PFSK-1 (cell line): Measurements from ENCODE around the gene OSTN.

Experiments used
- FOXP2 ChIP-seq: optimal IDR thresholded peaks from 2 replicates; pipeline ENCODE3; 2011; ENCODE audit warnings: borderline replicate concordance, control low read depth, inconsistent platforms; ENCODE audit not compliant: insufficient read depth; ENCODE audit errors: extremely low read length, extremely low read depth
- POLR2AphosphoS5 ChIP-seq: IDR thresholded peaks from 2 replicates; pipeline ENCODE4 v1.6.1; 2012; ENCODE audit warnings: low read depth, mild to moderate bottlenecking, control low read depth, low read length, moderate library complexity
- REST ChIP-seq, 2 experiments: IDR thresholded peaks; 2 replicates each; pipeline versions ENCODE4 v1.6.1 to v1.8.0; 2011 to 2012; ENCODE audit warnings: low read depth in 2 of 2, low read length in 2 of 2, control low read depth in 1 of 2, inconsistent platforms in 1 of 2, mild to moderate bottlenecking in 1 of 2, moderate library complexity in 1 of 2; ENCODE audit not compliant: insufficient read depth in 1 of 2
- SIN3A ChIP-seq: IDR thresholded peaks from 2 replicates; pipeline ENCODE4 v1.6.1; 2012; ENCODE audit warnings: mild to moderate bottlenecking, low read length, moderate library complexity, borderline replicate concordance; ENCODE audit not compliant: insufficient read depth
- TAF1 ChIP-seq: IDR thresholded peaks from 2 replicates; pipeline ENCODE4 v1.6.1; 2012; ENCODE audit warnings: low read length, control low read depth, borderline replicate concordance; ENCODE audit not compliant: insufficient read depth

The OSTN gene

GRCh38 chr3:191263365-191263764, 64.3 kb downstream of the OSTN start:
- TF ChIP-seq POLR2AphosphoS5 (no peak), FOXP2 (no peak), TAF1 (no peak), REST (IDR thresholded peaks at IDR 0.05; ENCODE audit: insufficient read depth in 1 of 2, low read depth in 2 of 2, low read length in 2 of 2) (no peak), SIN3A (no peak)

GRCh38 chr3:191263850-191264249, 64.8 kb downstream of the OSTN start:
- TF ChIP-seq REST (IDR thresholded peaks at IDR 0.05; ENCODE audit: insufficient read depth in 1 of 2, low read depth in 2 of 2, low read length in 2 of 2) (no peak), FOXP2 (no peak), SIN3A (no peak), POLR2AphosphoS5 (no peak), TAF1 (no peak)

GRCh38 chr3:191268737-191269136, 69.7 kb downstream of the OSTN start:
- TF ChIP-seq TAF1 (no peak), REST (IDR thresholded peaks at IDR 0.05; ENCODE audit: insufficient read depth in 1 of 2, low read depth in 2 of 2, low read length in 2 of 2) (no peak), POLR2AphosphoS5 (no peak), SIN3A (no peak), FOXP2 (no peak)

- no peak for TF ChIP-seq SIN3A
- no peak for TF ChIP-seq TAF1
- no peak for TF ChIP-seq FOXP2
- no peak for TF ChIP-seq REST (IDR thresholded peaks at IDR 0.05; ENCODE audit: insufficient read depth in 1 of 2, low read depth in 2 of 2, low read length in 2 of 2)
- TF ChIP-seq POLR2AphosphoS5 = no peak
Measured at GRCh38 chr3:191269289-191270085, 70.4 kb downstream of the OSTN start.

- TF ChIP-seq SIN3A (no peak), REST (IDR thresholded peaks at IDR 0.05; ENCODE audit: insufficient read depth in 1 of 2, low read depth in 2 of 2, low read length in 2 of 2) (no peak), POLR2AphosphoS5 (no peak), FOXP2 (no peak), TAF1 (no peak)
Measured at GRCh38 chr3:191275751-191276150, 76.7 kb downstream of the OSTN start.
